GM12892 (cell line): ENCODE data around the gene ZNF311.

Source experiments
- POLR2A ChIP-seq: IDR thresholded peaks from 2 replicates; pipeline ENCODE4 v1.6.1; 2011; ENCODE audit warnings: low read depth, low read length, control low read depth
- POLR2AphosphoS5 ChIP-seq: IDR thresholded peaks from 2 replicates; pipeline ENCODE4 v1.6.1; 2011; ENCODE audit warnings: low read depth, low read length, control low read depth
- TAF1 ChIP-seq: IDR thresholded peaks from 2 replicates; pipeline ENCODE4 v1.6.1; 2011; ENCODE audit warnings: low read depth, mild to moderate bottlenecking, control low read depth, low read length, borderline replicate concordance

DNA sequence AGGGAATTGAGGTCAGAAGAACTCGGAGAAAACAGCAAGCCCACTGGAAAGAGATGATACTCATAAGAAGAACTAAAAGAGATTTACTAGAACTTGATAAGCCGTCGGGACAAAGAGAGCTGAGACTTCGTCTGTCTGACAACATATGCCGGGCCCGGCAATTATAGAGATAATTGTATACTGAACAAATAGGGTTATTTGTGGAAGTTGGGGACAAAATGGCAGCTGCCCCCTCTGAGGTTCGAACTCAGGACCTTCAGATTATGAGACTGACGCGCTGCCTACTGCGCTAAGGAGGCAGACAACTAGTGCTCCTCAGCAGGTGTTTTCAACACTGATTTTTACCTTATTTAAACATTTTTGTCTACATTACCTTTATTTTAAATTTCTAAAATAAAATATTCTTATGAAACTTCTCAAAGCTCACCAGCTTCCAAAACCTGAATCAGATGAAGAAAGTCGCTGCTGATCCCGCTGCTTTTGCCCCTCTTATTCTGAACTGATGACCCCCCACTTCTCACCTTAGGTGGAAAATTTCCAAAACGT lies 52.0 kb downstream of the ZNF311 start:
- no peak for TF ChIP-seq POLR2A
- TF ChIP-seq POLR2AphosphoS5, result no peak
- TF ChIP-seq TAF1, result no peak
